ENCODE data around the gene PTBP3. TPM values are rescaled to one million over a fixed set of nuclear protein-coding genes. Genes with fewer than 3 reads are reported as not detected.

The PTBP3 gene
- total and polyA plus RNA-seq, 2 of the 13 experiments (the other 11 are each of a cell fraction or from before 2014, with no cell fraction given) = 52.8 to 61.1 TPM

DNA sequence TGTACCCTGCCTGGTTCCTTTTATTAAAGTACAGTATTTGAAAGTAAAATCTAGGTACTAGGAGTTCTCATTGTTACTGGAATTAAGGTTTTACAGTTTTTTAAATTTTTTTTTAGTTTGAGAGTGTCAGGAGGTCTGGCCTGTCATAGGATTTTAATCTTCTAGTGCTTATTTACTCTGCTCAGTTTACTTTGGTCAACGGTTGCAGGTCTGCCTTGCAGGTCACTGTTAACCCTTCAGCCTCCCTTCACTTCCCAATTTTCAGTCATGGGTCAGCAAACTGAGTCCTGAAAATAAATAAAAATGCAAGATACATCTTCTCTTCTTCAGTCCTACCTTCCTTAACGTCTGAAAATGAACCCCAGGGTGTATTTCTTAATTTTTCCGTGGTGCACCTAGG, 18.8 kb upstream of the PTBP3 start (continued):
- TF ChIP-seq, protein P1, sequence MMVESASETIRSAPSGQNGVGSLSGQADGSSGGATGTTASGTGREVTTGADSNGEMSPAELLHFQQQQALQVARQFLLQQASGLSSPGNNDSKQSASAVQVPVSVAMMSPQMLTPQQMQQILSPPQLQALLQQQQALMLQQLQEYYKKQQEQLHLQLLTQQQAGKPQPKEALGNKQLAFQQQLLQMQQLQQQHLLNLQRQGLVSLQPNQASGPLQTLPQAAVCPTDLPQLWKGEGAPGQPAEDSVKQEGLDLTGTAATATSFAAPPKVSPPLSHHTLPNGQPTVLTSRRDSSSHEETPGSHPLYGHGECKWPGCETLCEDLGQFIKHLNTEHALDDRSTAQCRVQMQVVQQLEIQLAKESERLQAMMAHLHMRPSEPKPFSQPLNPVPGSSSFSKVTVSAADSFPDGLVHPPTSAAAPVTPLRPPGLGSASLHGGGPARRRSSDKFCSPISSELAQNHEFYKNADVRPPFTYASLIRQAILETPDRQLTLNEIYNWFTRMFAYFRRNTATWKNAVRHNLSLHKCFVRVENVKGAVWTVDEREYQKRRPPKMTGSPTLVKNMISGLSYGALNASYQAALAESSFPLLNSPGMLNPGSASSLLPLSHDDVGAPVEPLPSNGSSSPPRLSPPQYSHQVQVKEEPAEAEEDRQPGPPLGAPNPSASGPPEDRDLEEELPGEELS (CRISPR knock-in tag; IDR thresholded peaks at IDR 0.05) = peak; percentile 74
- TF ChIP-seq ZEB1 (IDR thresholded peaks at IDR 0.05; ENCODE audit: insufficient replicate concordance, low read depth) = peak; percentile 31
- TF ChIP-seq ZNF607 (CRISPR knock-in tag; IDR thresholded peaks at IDR 0.05; ENCODE audit: borderline replicate concordance) = no peak
- TF ChIP-seq NR3C1 (CRISPR knock-in tag; IDR thresholded peaks at IDR 0.05) = no peak
- peak; percentile 18; the same call in 1 of the 2 replicates for TF ChIP-seq FOXJ3 (CRISPR knock-in tag; IDR thresholded peaks at IDR 0.05; ENCODE audit: borderline replicate concordance)
- TF ChIP-seq, protein P2, sequence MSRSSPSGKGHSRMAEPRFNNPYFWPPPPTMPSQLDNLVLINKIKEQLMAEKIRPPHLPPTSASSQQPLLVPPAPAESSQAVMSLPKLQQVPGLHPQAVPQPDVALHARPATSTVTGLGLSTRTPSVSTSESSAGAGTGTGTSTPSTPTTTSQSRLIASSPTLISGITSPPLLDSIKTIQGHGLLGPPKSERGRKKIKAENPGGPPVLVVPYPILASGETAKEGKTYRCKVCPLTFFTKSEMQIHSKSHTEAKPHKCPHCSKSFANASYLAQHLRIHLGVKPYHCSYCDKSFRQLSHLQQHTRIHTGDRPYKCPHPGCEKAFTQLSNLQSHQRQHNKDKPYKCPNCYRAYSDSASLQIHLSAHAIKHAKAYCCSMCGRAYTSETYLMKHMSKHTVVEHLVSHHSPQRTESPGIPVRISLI (CRISPR knock-in tag; IDR thresholded peaks at IDR 0.05; ENCODE audit: borderline replicate concordance) = peak; percentile 47; the same call in 1 of the 2 replicates
- TF ChIP-seq ZNF121 (CRISPR knock-in tag; IDR thresholded peaks at IDR 0.05) = peak; percentile 85
- TF ChIP-seq HNRNPLL (IDR thresholded peaks at IDR 0.05; ENCODE audit: low read depth, low read length, poor library complexity, severe bottlenecking) = no peak
- TF ChIP-seq ZNF224 (CRISPR knock-in tag; IDR thresholded peaks at IDR 0.05) = no peak
- peak; percentile 77 for TF ChIP-seq GATAD2A (CRISPR knock-in tag; IDR thresholded peaks at IDR 0.05)
- TF ChIP-seq PAXIP1 (CRISPR knock-in tag; conservative IDR thresholded peaks at IDR 0.05) = peak; percentile 79
- peak; percentile 76; the same call in 1 of the 2 replicates for TF ChIP-seq ZNF317 (CRISPR knock-in tag; IDR thresholded peaks at IDR 0.05)
- 0 out of 2 replicates have a peak, but pooled peaks have one; percentile 20 for TF ChIP-seq NR2F2 (IDR thresholded peaks at IDR 0.05; ENCODE audit: borderline replicate concordance, low read depth)
- no peak for TF ChIP-seq KMT2A (CRISPR knock-in tag; IDR thresholded peaks at IDR 0.05)
- peak; percentile 36; the same call in 1 of the 2 replicates for TF ChIP-seq ZNF629 (CRISPR knock-in tag; conservative IDR thresholded peaks at IDR 0.05)
- TF ChIP-seq FOXA1 (IDR thresholded peaks at IDR 0.05) = no peak
- TF ChIP-seq FOXA1 (CRISPR knock-in tag; IDR thresholded peaks at IDR 0.05) = peak; percentile 90
- TF ChIP-seq ZMYM4 (CRISPR knock-in tag; IDR thresholded peaks at IDR 0.05) = peak; percentile 40; the same call in 1 of the 2 replicates
- no peak for TF ChIP-seq ZNF280B (CRISPR knock-in tag; IDR thresholded peaks at IDR 0.05; ENCODE audit: borderline replicate concordance)
- 0 out of 2 replicates have a peak, but pooled peaks have one; percentile 12 for TF ChIP-seq RARA (CRISPR knock-in tag; IDR thresholded peaks at IDR 0.05)
- no peak; the same call in 1 of the 2 replicates for TF ChIP-seq NR2F6 (IDR thresholded peaks at IDR 0.05)
- TF ChIP-seq NR2F6 (CRISPR knock-in tag; IDR thresholded peaks at IDR 0.05) = peak; percentile 46; the same call in 1 of the 2 replicates
- 0 out of 2 replicates have a peak, but pooled peaks have one; percentile 33 for TF ChIP-seq ZNF296 (CRISPR knock-in tag; conservative IDR thresholded peaks at IDR 0.05)
- TF ChIP-seq CREM (IDR thresholded peaks at IDR 0.05) = peak; percentile 14; the same call in 1 of the 2 replicates
- TF ChIP-seq CREM (CRISPR knock-in tag; IDR thresholded peaks at IDR 0.05) = no peak
